OCI-LY7 (cell line): Measurements from ENCODE around the gene EFNA4. TPM values are rescaled to one million over a fixed set of nuclear protein-coding genes. Genes with fewer than 3 reads are reported as not detected.

Experiments
- BruUV-seq: library from RNA; stranded (reverse); fragments of 400-500 nt; replicated peaks from 2 replicates; lab custom pipeline; 2021; lab: Mats Ljungman, UMichigan
- CTCF ChIA-PET: fragments of 300-600 bp; sonication (Branson Sonifier 250); formaldehyde crosslinking; loops from one replicate; lab custom pipeline; 2022; ENCODE audit warnings: antibody characterized with exemption; ENCODE audit not compliant: unreplicated experiment; lab: Charles Lee
- POLR2A ChIA-PET: fragments of 300-600 bp; sonication (Branson Sonifier 250); formaldehyde crosslinking; loops from one replicate; lab custom pipeline; 2022; ENCODE audit warnings: antibody characterized with exemption; lab: Charles Lee
- DNase-seq: peaks from one replicate; pipeline ENCODE4 v3.0.0-alpha.2; 2015; ENCODE audit warnings: low spot score
- H2AFZ ChIP-seq: fragments of 200-600 bp; sonication (generic), shearing (Covaris generic); 2 replicates; pipeline ENCODE4 v1.6.1; 2014; ENCODE audit warnings: mild to moderate bottlenecking, antibody characterized with exemption, low read length, moderate library complexity
- H3K27ac ChIP-seq: fragments of 200-600 bp; sonication (generic); 2 replicates; pipeline ENCODE4 v1.5.1; 2014; ENCODE audit warnings: mixed run types, low read depth, mild to moderate bottlenecking, moderate library complexity, low read length, inconsistent platforms; ENCODE audit not compliant: poor library complexity, severe bottlenecking
- H3K36me3 ChIP-seq: fragments of 200-600 bp; sonication (generic); 2 replicates; pipeline ENCODE4 v1.6.1; 2014; ENCODE audit warnings: mild to moderate bottlenecking, antibody characterized with exemption, low read length, moderate library complexity, mixed read lengths; ENCODE audit not compliant: insufficient read depth
- H3K4me1 ChIP-seq: fragments of 200-600 bp; sonication (generic); 2 replicates; pipeline ENCODE4 v1.5.1; 2014; ENCODE audit warnings: mild to moderate bottlenecking, low read length; ENCODE audit not compliant: insufficient read depth, poor library complexity, severe bottlenecking
- H3K4me2 ChIP-seq: fragments of 200-600 bp; sonication (generic); 2 replicates; pipeline ENCODE4 v1.6.1; 2014; ENCODE audit warnings: mild to moderate bottlenecking, low read length
- H3K4me3 ChIP-seq: fragments of 200-600 bp; sonication (generic); 2 replicates; pipeline ENCODE4 v1.5.1; 2014; ENCODE audit warnings: mild to moderate bottlenecking, low read depth, low read length; ENCODE audit not compliant: poor library complexity, severe bottlenecking
- H3K79me2 ChIP-seq: fragments of 200-600 bp; sonication (generic); 2 replicates; pipeline ENCODE4 v1.6.1; 2016; ENCODE audit warnings: low read depth, mild to moderate bottlenecking, low read length, moderate library complexity, mixed read lengths; ENCODE audit not compliant: insufficient read depth
- H3K9me2 ChIP-seq: fragments of 200-600 bp; sonication (generic); 2 replicates; pipeline ENCODE4 v1.6.1; 2016; ENCODE audit warnings: mild to moderate bottlenecking, low read length, mixed read lengths; ENCODE audit not compliant: insufficient read depth
- H3K9me3 ChIP-seq: fragments of 200-600 bp; sonication (generic); 2 replicates; pipeline ENCODE4 v1.6.1; 2014; ENCODE audit warnings: mild to moderate bottlenecking, mixed run types, low read length, mixed read lengths
- H4K20me1 ChIP-seq: fragments of 200-600 bp; sonication (generic); 2 replicates; pipeline ENCODE4 v1.6.1; 2014; ENCODE audit warnings: mild to moderate bottlenecking, antibody characterized with exemption, low read length, moderate library complexity, mixed read lengths; ENCODE audit not compliant: insufficient read depth
- CTCF ChIP-seq: fragments of 200-600 bp; sonication (generic); conservative IDR thresholded peaks from 2 replicates; pipeline ENCODE4 v1.5.1; 2014; ENCODE audit warnings: mild to moderate bottlenecking, antibody characterized with exemption, low read length, moderate library complexity, mixed read lengths
- EZH2phosphoT487 ChIP-seq: fragments of 200-600 bp; sonication (generic); IDR thresholded peaks from 2 replicates; pipeline ENCODE4 v1.6.1; 2018; ENCODE audit warnings: low read depth, borderline replicate concordance, mild to moderate bottlenecking, mixed run types, antibody characterized with exemption, low read length, moderate library complexity, mixed read lengths
- intact Hi-C: fragments of 100-400 bp; cut with micrococcal nuclease; formaldehyde crosslinking; loops from one replicate; pipeline ENCODE4 v1.10.0; 2022; ENCODE audit not compliant: unreplicated experiment
- total RNA-seq, 2 experiments: library from RNA; depleted of rRNA in 1 of 2; stranded (reverse); fragments of >200 nt in 1 of 2; shearing (Covaris generic) in 1 of 2; gene quantifications; 2 replicates each; pipeline ENCODE4 v1.2.3, GENCODE V29; 2014 to 2022

The EFNA4 gene
- total RNA-seq, 2 experiments from 2014 or later: 9.0 to 10.5 TPM

- no TSS peak for BruUV-seq
- Histone ChIP-seq H3K27ac (no peak overlapping the region), H3K9me2 (no peaks in the 10 kb centered on the region), H3K4me2 (no peak overlapping the region), H3K9me3 (no peaks in the 10 kb centered on the region), H3K79me2 (no peaks in the 10 kb centered on the region), H2AFZ (no peak overlapping the region), H3K4me1 (peaks cover 81% of the 10 kb centered on the region), H4K20me1 (no peaks in the 10 kb centered on the region), H3K36me3 (no peaks in the 10 kb centered on the region), H3K4me3 (no peak overlapping the region)
- CTCF ChIA-PET: interaction anchor here (0.8 kb wide), 1 partner anchor 9 kb away, joined by 3 read pairs; no protein-coding TSS in a partner anchor
- intact Hi-C loops: no loop called here
- POLR2A ChIA-PET: interaction anchor here (0.6 to 1.4 kb wide), 3 partner anchors 12 to 102 kb away, joined by 3 to 4 read pairs (median 3); partner anchors contain the start of gene EFNA4
- no peak for TF ChIP-seq CTCF
- no peak for TF ChIP-seq EZH2phosphoT487
- DNase-seq: no peak
Measured at GRCh38 chr1:155075535-155075934, 12.0 kb downstream of the EFNA4 start.

DNA sequence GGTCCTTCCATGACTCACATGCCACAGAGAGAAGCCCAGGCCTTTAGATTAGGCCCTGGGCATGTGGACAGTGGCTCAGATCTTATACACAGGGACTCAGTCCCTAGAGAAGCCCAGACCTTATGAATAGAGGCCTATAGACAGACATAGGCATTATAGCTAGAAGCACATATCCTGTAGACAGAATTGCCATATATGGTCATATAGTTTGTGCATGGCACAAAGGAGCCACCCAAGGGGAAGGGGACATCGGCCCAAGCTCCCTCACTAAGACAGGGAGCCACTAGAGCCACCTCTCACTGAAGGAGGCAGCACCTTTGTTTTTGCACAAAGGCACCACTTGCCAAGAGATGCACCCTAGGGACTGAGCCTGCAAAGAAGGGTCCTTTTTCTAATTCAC lies 12.8 kb downstream of the EFNA4 start:
- H3K36me3 ChIP-seq: no peaks in the 10 kb centered on the region
- H3K9me3 ChIP-seq: no peaks in the 10 kb centered on the region
- H3K4me2 ChIP-seq: no peak overlapping the region
- no peaks in the 10 kb centered on the region for H3K79me2 ChIP-seq
- H3K4me3 ChIP-seq: no peak overlapping the region
- no peaks in the 10 kb centered on the region for H4K20me1 ChIP-seq
- no peak for TF ChIP-seq CTCF
- TF ChIP-seq EZH2phosphoT487: no peak
- no peaks in the 10 kb centered on the region for H3K9me2 ChIP-seq
- ChIA-PET CTCF (no interaction called here), POLR2A (interaction anchor here (0.6 kb wide), 1 partner anchor 92 kb away, joined by 4 read pairs; no protein-coding TSS in a partner anchor)
- intact Hi-C loops: no loop called here
- H3K27ac ChIP-seq: no peak overlapping the region
- no peak for DNase-seq
- no peak overlapping the region for H2AFZ ChIP-seq
- no TSS peak for BruUV-seq
- peaks cover 81% of the 10 kb centered on the region for H3K4me1 ChIP-seq

- BruUV-seq: no TSS peak
- ChIA-PET POLR2A (no interaction called here), CTCF (no interaction called here)
- Histone ChIP-seq H3K27ac (no peak overlapping the region), H3K4me2 (no peak overlapping the region), H2AFZ (no peak overlapping the region), H3K9me3 (no peaks in the 10 kb centered on the region), H3K79me2 (no peaks in the 10 kb centered on the region), H3K4me3 (no peak overlapping the region), H3K36me3 (no peaks in the 10 kb centered on the region), H3K4me1 (peaks cover 78% of the 10 kb centered on the region), H4K20me1 (no peaks in the 10 kb centered on the region), H3K9me2 (no peaks in the 10 kb centered on the region)
- intact Hi-C loops: no loop called here
- TF ChIP-seq EZH2phosphoT487 (no peak), CTCF (no peak)
- no peak for DNase-seq
Measured at GRCh38 chr1:155077346-155077745, 13.8 kb downstream of the EFNA4 start.
